Esophagus squamous epithelium (tissue), 4 donors: ENCODE data around the gene MICU2.

Experiments
- CTCF ChIP-seq, 6 experiments: fragments of 450-650 bp in 4 of 6; fragments of 200-600 bp in 2 of 6; sonication (generic) in 2 of 6; IDR thresholded peaks; one replicate each; pipeline ENCODE4 v1.5.1; 2016 to 2019; ENCODE audit warnings: antibody characterized with exemption in 6 of 6, mild to moderate bottlenecking in 4 of 6, moderate library complexity in 4 of 6
- POLR2A ChIP-seq, 4 donors: fragments of 450-650 bp; IDR thresholded peaks; one replicate each; pipeline ENCODE4 v1.6.1; 2017; ENCODE audit warnings: antibody characterized with exemption in 4 of 4, mild to moderate bottlenecking in 4 of 4, moderate library complexity in 3 of 4

DNA sequence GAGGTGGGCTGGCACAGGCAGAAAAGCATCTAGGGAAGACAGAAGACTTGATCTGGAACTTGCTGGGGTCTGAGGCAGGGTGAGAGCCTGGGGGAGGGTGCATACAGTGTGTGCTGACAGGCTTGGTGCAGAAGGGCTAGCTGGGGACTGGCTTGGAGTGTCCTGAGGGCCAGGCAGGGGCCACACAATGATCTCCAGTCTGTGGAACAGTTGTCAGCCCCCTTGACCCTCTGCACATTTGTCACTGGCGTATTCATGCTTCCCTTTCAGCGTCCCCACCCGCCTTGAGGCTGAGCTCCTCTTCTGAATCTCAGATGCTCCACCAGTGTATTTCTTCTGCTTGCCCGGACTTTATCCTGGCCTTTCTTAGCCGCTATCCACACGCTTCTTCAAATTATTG lies 2.8 kb upstream of the MICU2 start:
- TF ChIP-seq CTCF (IDR thresholded peaks at IDR 0.05), result no peak
- no peak for TF ChIP-seq POLR2A (IDR thresholded peaks at IDR 0.05)
